Thoracic aorta (tissue), 2 donors: ENCODE measurements around the gene NCOA7. TPM values are rescaled to one million over a fixed set of nuclear protein-coding genes. Genes with fewer than 3 reads are reported as not detected.
A peak's percentile ranks its signal among the peaks of the same experiment; 100 is the strongest.

Source experiments
- ATAC-seq: fragments of 150-250 bp; one replicate; pipeline ENCODE4 v1.8.0; 2017; ENCODE audit warnings: low read depth; ENCODE audit not compliant: insufficient number of reproducible peaks, low FRiP score
- DNase-seq: peaks from one replicate; pipeline ENCODE4 v3.0.0-alpha.2; 2020; ENCODE audit warnings: low spot score
- H3K27ac ChIP-seq, 2 donors: fragments of 200-600 bp; sonication (generic); 1 replicate in 1 of 2; 2 replicates in 1 of 2; pipeline ENCODE4 v1.5.1; 2016; ENCODE audit warnings: mild to moderate bottlenecking in 2 of 2, moderate library complexity in 2 of 2
- H3K27me3 ChIP-seq: fragments of 200-600 bp; sonication (generic); replicated peaks from 2 replicates; pipeline ENCODE4 v1.6.0; 2016; ENCODE audit warnings: mild to moderate bottlenecking; ENCODE audit not compliant: insufficient read depth
- H3K36me3 ChIP-seq: fragments of 200-600 bp; sonication (generic); one replicate; pipeline ENCODE4 v1.5.1; 2016
- H3K4me1 ChIP-seq, 2 donors: fragments of 200-600 bp; sonication (generic); 1 replicate in 1 of 2; 2 replicates in 1 of 2; pipeline versions ENCODE4 v1.5.1 to v1.6.0; 2016; ENCODE audit warnings: low read depth in 2 of 2, mild to moderate bottlenecking in 1 of 2; ENCODE audit not compliant: control insufficient read depth in 1 of 2
- H3K4me3 ChIP-seq: fragments of 200-600 bp; sonication (generic); 2 replicates; pipeline ENCODE4 v1.5.1; 2016; ENCODE audit warnings: mild to moderate bottlenecking
- H3K9me3 ChIP-seq: fragments of 200-600 bp; sonication (generic); 2 replicates; pipeline ENCODE4 v1.5.1; 2016
- total RNA-seq, 2 donors: library from RNA; depleted of rRNA; stranded (reverse); fragments of >200 nt; gene quantifications; one replicate each; pipeline versions ENCODE4 v1.1.0 to v1.2.3, GENCODE V29; 2016
- TF ChIP-seq, protein P1 (sequence below): fragments of 200-600 bp; sonication (generic); IDR thresholded peaks from one replicate; pipeline ENCODE4 v1.5.1; 2019; ENCODE audit warnings: antibody characterized with exemption

Gene NCOA7
- total RNA-seq, 2 donors from 2014 or later: 29.6 to 87.1 TPM

DNA sequence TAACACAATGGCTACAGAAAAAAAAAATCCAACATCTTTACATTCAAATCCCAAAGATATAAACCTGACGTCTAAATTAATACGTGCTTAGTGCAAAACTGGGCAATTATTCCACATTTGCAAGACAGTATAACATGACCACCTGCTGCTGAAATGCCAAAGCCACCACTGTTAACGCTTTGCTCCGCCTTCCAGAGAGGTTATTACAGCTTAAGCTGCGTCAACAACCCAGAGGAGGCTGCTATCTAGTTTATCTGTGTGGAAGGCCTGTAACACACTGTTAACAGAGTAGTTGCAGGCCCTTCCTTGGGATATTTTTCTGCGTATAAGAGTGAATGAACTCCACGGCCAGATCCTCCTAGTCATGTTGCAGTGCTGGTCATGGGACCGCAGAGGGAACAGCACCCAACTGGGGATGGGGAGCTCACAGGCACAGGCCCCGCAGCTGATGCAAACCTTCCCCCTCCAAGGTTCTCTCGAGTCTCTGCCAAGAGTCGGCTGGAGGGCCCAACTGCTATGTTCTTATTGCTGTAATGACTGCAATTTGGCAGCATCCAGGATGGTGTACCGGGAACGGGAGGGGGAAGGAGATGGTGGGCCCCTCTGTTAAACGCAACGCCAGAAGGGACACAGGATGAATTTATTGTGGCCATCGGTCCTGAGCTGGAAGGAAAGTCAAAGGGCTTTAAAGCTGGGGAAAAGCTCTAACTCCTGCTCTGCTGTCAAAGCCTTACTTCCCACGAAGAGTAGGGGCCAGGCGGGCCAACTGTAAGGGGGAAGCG, 993 bp upstream of the NCOA7 start:
- Histone ChIP-seq H3K27ac (peak overlapping the region; percentile 95 to 99), H3K36me3 (no peaks in the 10 kb centered on the region), H3K9me3 (no peaks in the 10 kb centered on the region), H3K4me3 (peak overlapping the region; percentile 97), H3K27me3 (no peaks in the 10 kb centered on the region), H3K4me1 (peaks cover 31 to 42% of the 10 kb centered on the region in 2 donors)
- peak; percentile 45 for ATAC-seq
- TF ChIP-seq, protein P1, sequence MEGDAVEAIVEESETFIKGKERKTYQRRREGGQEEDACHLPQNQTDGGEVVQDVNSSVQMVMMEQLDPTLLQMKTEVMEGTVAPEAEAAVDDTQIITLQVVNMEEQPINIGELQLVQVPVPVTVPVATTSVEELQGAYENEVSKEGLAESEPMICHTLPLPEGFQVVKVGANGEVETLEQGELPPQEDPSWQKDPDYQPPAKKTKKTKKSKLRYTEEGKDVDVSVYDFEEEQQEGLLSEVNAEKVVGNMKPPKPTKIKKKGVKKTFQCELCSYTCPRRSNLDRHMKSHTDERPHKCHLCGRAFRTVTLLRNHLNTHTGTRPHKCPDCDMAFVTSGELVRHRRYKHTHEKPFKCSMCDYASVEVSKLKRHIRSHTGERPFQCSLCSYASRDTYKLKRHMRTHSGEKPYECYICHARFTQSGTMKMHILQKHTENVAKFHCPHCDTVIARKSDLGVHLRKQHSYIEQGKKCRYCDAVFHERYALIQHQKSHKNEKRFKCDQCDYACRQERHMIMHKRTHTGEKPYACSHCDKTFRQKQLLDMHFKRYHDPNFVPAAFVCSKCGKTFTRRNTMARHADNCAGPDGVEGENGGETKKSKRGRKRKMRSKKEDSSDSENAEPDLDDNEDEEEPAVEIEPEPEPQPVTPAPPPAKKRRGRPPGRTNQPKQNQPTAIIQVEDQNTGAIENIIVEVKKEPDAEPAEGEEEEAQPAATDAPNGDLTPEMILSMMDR: no peak
- DNase-seq: no peak

DNA sequence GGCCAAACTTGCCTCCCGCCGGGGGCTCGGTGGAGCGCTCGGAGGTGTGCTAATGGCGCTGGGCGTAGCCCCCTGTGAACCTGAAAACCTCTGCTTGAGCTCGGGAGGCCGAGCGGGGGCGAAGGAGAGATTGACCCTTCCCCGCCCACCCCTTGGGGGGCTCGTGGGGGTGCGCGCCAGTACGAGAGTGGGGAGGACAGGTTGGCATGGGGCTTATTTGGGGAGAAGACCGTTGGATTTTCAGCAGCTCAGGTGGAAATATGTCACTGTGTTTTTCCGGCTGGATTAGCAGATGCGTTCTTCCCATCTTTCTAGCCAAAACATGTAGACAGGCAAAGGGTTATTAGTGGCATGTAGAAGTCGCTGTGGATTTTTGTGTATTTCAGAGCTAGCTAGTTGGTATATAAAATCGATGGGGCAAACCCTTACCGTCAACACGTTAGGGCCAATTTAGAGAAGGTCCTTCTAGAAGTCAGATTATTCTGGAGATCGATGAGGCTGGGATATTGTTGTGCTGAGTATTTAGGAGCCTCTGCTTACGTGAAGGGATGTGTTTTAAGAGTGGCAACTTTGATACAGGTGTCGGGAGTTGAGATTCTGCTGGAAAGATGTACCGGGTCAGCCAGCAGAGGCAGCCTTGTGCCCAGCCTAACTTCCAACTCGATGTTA, 525 bp downstream of the NCOA7 start:
- no peak for DNase-seq
- no peak for ATAC-seq
- TF ChIP-seq, protein P1: peak; percentile 54
- Histone ChIP-seq H3K27me3 (no peaks in the 10 kb centered on the region), H3K4me3 (peak overlapping the region; percentile 97), H3K9me3 (no peaks in the 10 kb centered on the region), H3K27ac (peak overlapping the region; percentile 95 to 99), H3K36me3 (no peaks in the 10 kb centered on the region), H3K4me1 (peaks cover 35 to 42% of the 10 kb centered on the region in 2 donors)

DNA sequence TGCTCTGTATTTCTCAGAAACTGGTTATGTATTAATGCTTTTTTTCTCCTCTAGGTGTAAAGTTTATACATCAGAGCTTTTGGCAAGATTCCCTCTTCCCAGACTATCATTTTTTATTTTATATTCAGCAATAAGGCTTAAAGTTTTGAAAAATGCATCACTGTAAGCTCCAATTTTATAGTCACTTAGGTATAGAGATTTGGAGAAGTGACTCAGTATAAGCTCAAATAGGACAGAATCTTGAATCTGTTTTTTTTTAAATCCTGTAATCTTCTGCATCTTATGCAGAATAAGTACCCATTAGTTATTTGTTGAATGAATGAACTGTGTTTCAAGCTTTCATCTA, 1.0 kb downstream of the NCOA7 start:
- no peak for ATAC-seq
- Histone ChIP-seq H3K9me3 (no peaks in the 10 kb centered on the region), H3K27me3 (no peaks in the 10 kb centered on the region), H3K4me1 (peaks cover 35 to 42% of the 10 kb centered on the region in 2 donors), H3K36me3 (no peaks in the 10 kb centered on the region), H3K4me3 (peak overlapping the region; percentile 97), H3K27ac (peak overlapping the region in 1 of 2 donors; percentile 95)
- TF ChIP-seq, protein P1: no peak
- no peak for DNase-seq

DNA sequence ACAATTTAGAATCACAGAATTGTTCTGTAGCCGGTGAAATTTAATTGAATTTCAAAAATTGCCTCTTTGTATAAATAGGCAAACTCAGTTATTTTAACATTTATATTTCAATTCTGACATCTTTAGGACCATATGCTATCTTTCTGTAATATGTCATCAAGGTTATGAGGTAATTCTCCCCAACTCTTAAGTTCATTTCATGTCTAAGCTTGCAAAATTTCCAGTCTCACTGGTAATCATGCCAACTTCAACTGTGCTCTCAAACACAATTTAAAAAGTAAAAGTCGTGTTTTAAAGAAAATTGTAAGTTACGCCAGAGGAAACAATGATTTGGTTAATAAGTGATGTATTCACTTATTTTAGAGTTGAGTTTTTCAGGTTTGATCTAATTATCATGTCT, 1.4 kb downstream of the NCOA7 start:
- Histone ChIP-seq H3K4me1 (peaks cover 35 to 42% of the 10 kb centered on the region in 2 donors), H3K4me3 (peak overlapping the region; percentile 97), H3K27ac (peak overlapping the region in 1 of 2 donors; percentile 95), H3K9me3 (no peaks in the 10 kb centered on the region), H3K36me3 (no peaks in the 10 kb centered on the region), H3K27me3 (no peaks in the 10 kb centered on the region)
- no peak for ATAC-seq
- TF ChIP-seq, protein P1: no peak
- no peak for DNase-seq

DNA sequence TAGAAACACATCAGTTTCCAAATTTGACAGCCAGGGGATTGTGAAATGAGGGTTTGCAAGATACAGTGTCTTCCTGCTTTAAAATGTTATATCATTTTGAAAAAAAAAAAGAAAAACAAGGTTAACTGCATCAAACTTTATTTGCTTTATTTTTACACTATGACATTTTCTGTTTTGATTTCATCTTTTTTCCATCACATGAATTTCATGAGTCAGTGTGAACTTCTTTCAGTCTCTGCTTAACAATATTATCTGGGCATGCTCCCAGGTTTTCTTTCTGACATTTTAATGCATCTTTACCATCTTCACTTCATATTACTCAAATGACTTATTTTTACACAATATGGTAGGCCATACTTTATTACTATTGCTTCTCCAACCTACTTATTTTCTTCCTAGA, 1.9 kb downstream of the NCOA7 start:
- no peaks in the 10 kb centered on the region for H3K27me3 ChIP-seq
- DNase-seq: no peak
- peak overlapping the region; percentile 97 for H3K4me3 ChIP-seq
- H3K4me1 ChIP-seq: peaks cover 35 to 42% of the 10 kb centered on the region in 2 donors
- peak overlapping the region in 1 of 2 donors; percentile 95 for H3K27ac ChIP-seq
- no peaks in the 10 kb centered on the region for H3K36me3 ChIP-seq
- TF ChIP-seq, protein P1: no peak
- no peaks in the 10 kb centered on the region for H3K9me3 ChIP-seq
- ATAC-seq: no peak
